NOMO-1 (cell line): Measurements from ENCODE around the gene TBX6.
"Not testable (repeated sequence)": the region's sequence is repeated elsewhere in the genome, so short reads cannot be mapped to it uniquely, and the experiment has no call there.

Source experiments
- DNase-seq, 2 experiments: peaks; one replicate each; lab custom pipeline; 2025; ENCODE audit not compliant: unreplicated experiment in 2 of 2; lab: John Stamatoyannopoulos, UW

The TBX6 gene

GRCh38 chr16:30091474-30092372 lies at the start of gene TBX6:
Gene TBX6 (minus strand): TSS chr16:30091924. CDS start chr16:30091193, 731 bp downstream.
- peak; percentile 90 to 92 for DNase-seq

GRCh38 chr16:30139583-30140481 lies 48.1 kb upstream of the TBX6 start:
- DNase-seq = no peak

- DNase-seq = no peak
Observed at GRCh38 chr16:30137897-30138296, 46.2 kb upstream of the TBX6 start.

- DNase-seq = peak; percentile 65 to 92
Observed at GRCh38 chr16:30136971-30137605, 45.4 kb upstream of the TBX6 start.

GRCh38 chr16:30132591-30132990 lies 40.9 kb upstream of the TBX6 start:
- no peak for DNase-seq

DNA sequence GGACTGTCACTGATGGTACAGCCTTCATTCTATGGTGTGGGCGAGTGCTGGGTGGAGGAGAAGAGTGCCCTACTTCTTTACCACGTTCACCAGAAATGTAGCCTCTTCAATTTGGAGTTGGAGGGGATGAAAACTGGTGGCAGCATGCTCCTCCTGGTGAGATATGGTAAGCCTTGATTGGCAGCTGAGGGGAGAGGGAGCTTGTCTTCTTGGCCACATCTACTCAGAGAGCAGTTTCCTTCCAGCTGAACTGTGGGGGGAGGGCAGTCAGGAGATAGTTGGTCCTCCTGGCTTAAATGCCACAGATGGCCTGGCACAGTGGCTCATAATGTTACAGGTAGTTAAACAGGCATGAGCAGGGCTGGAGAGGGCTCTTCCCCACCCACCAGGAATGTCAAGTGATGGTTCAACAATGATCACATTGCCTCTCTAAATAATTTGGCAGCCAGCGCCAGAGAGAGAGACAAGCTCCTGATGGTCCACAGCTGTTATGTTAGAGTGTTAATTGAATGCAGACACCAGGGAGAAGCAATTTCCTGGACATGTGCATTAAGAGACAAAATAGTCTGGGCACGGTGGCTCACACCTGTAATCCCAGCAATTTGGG lies 40.2 kb upstream of the TBX6 start:
- DNase-seq = no peak

GRCh38 chr16:30127993-30128392 lies 36.3 kb upstream of the TBX6 start:
- no peak for DNase-seq

DNA sequence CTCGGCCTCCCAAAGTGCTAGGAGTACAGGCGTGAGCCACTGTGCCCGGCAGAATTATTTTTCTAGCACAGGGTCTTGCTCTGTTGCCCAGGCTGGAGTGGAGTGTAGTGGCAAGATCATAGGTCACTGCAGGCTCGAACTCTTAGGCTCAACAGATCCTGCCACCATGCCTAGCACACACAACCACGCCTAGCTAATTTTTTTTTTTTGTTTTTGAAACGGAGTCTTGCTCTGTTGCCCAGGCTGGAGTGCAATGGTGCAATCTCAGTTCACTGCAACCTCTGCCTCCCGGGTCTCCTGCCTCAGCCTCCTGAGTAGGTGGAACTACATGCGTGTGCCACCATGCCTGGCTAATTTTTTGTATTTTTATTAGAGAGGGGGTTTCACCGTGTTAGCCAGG lies 34.0 kb upstream of the TBX6 start:
- not testable (repeated sequence) for DNase-seq

DNA sequence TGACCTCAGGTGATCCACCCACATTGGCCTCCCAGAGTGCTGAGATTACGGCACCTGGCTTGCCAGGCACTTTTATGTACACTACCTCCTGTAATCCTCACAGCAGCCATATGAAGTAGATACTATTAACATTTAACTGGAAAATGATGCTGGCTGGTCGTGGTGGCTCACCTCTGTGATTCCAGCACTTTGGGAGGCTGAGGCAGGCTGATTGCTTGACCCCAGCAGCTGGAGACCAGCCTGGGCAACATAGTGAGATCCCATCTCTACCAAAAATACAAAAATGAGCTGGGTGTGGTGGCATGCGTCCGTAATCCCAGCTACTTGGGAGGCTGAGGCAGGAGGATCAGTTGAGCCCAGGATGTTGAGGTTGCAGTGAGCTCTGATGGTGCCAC lies 33.3 kb upstream of the TBX6 start:
- no peak for DNase-seq

- no peak for DNase-seq
Observed at GRCh38 chr16:30122604-30123160, 31.0 kb upstream of the TBX6 start.

- no peak for DNase-seq
Observed at GRCh38 chr16:30121741-30122571, 30.2 kb upstream of the TBX6 start.

GRCh38 chr16:30120340-30121105 lies 28.8 kb upstream of the TBX6 start:
- no peak for DNase-seq

GRCh38 chr16:30119428-30119827 lies 27.7 kb upstream of the TBX6 start:
- no peak for DNase-seq

- no peak for DNase-seq
Observed at GRCh38 chr16:30117768-30118167, 26.0 kb upstream of the TBX6 start.

GRCh38 chr16:30116291-30117207 lies 24.8 kb upstream of the TBX6 start:
- DNase-seq = no peak

DNA sequence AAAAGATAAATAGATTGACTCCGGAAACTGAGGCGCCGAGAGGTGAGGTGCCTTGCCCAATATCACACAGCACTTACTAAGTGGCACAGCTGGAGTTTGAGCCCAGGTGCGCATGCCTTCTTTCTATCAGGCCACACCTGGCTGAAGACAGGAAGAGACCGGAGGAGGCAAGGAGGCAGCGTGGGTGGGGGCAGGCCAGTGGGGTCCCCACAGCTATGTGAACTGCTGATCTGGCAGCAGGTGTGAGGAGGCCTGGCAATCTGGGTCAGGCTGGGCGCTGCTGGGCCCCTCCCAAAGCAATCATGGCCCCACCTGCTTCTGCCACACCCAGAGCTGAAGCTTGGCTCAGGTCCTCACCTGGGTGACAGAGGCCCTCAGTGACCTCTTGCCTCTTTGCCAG lies 23.5 kb upstream of the TBX6 start:
- no peak for DNase-seq

- DNase-seq = not testable (repeated sequence)
Observed at GRCh38 chr16:30114833-30115232, 23.1 kb upstream of the TBX6 start.

GRCh38 chr16:30114411-30114810 lies 22.7 kb upstream of the TBX6 start:
- no peak for DNase-seq
